ENCODE results near the gene CASP7.

The CASP7 gene

GRCh38 chr10:113693348-113693747, 13.6 kb downstream of the CASP7 start:
- no peak for TF ChIP-seq CTCF (IDR thresholded peaks at IDR 0.05; ENCODE audit: low read depth, low read length, missing control alignments)

GRCh38 chr10:113695691-113696090, 16.0 kb downstream of the CASP7 start:
- in situ Hi-C loops (cut with HindIII; ENCODE audit: low sequenced_read_pairs): no loop called here
- DNase-seq (ENCODE audit: low read depth): no peak
- H3K4me3 ChIP-seq (ENCODE audit: low read depth, low read length): no peak overlapping the region
- TF ChIP-seq CTCF (IDR thresholded peaks at IDR 0.05; ENCODE audit: low read depth, low read length, missing control alignments): no peak

More at GRCh38 chr10:113693348-113693747, 13.6 kb downstream of the CASP7 start:
- in situ Hi-C loops (cut with HindIII; ENCODE audit: low sequenced_read_pairs): no loop called here
- no peak for DNase-seq (ENCODE audit: low read depth)
- no peak overlapping the region for H3K4me3 ChIP-seq (ENCODE audit: low read depth, low read length)

GRCh38 chr10:113697595-113697994, 17.9 kb downstream of the CASP7 start:
- in situ Hi-C loops (cut with HindIII; ENCODE audit: low sequenced_read_pairs): no loop called here

GRCh38 chr10:113704637-113705343, 25.1 kb downstream of the CASP7 start:
- DNase-seq (ENCODE audit: low read depth): peak; percentile 48
- H3K4me3 ChIP-seq (ENCODE audit: low read depth, low read length): no peak overlapping the region
- in situ Hi-C loops (cut with HindIII; ENCODE audit: low sequenced_read_pairs): no loop called here
- peak; percentile 69 for TF ChIP-seq CTCF (IDR thresholded peaks at IDR 0.05; ENCODE audit: low read depth, low read length, missing control alignments)

More at GRCh38 chr10:113697595-113697994, 17.9 kb downstream of the CASP7 start:
- DNase-seq (ENCODE audit: low read depth): no peak
- TF ChIP-seq CTCF (IDR thresholded peaks at IDR 0.05; ENCODE audit: low read depth, low read length, missing control alignments): no peak
- no peak overlapping the region for H3K4me3 ChIP-seq (ENCODE audit: low read depth, low read length)

GRCh38 chr10:113705344-113705652, 25.6 kb downstream of the CASP7 start:
- in situ Hi-C loops (cut with HindIII; ENCODE audit: low sequenced_read_pairs): no loop called here
- no peak for TF ChIP-seq CTCF (IDR thresholded peaks at IDR 0.05; ENCODE audit: low read depth, low read length, missing control alignments)
- no peak for DNase-seq (ENCODE audit: low read depth)
- H3K4me3 ChIP-seq (ENCODE audit: low read depth, low read length): no peak overlapping the region

- no peak overlapping the region for H3K4me3 ChIP-seq (ENCODE audit: low read depth, low read length)
- no peak for TF ChIP-seq CTCF (IDR thresholded peaks at IDR 0.05; ENCODE audit: low read depth, low read length, missing control alignments)
- in situ Hi-C loops (cut with HindIII; ENCODE audit: low sequenced_read_pairs): no loop called here
- no peak for DNase-seq (ENCODE audit: low read depth)
Observed at GRCh38 chr10:113706623-113707022, 26.9 kb downstream of the CASP7 start.

Measured in astrocyte of the cerebellum (primary cell).